Astrocyte of the spinal cord (primary cell): ENCODE data around the gene BOD1L1.
A peak's percentile ranks its signal among the peaks of the same experiment; 100 is the strongest.

Experiments
- DNase-seq: peaks from one replicate; pipeline ENCODE4 v3.0.0; 2011; ENCODE audit warnings: low read depth, low spot score
- H3K4me3 ChIP-seq: 2 replicates; pipeline ENCODE4 v1.5.1; 2011; ENCODE audit warnings: low read depth, mild to moderate bottlenecking, low read length, moderate library complexity
- CTCF ChIP-seq: IDR thresholded peaks from 2 replicates; pipeline ENCODE4 v1.5.1; 2012; ENCODE audit warnings: low read depth, mild to moderate bottlenecking, low read length, inconsistent platforms
- in situ Hi-C: cut with HindIII; loops from 2 replicates; pipeline ENCODE4 v1.10.0; 2017; ENCODE audit warnings: low sequenced_read_pairs

BOD1L1 gene

GRCh38 chr4:13627606-13628311, at the start of gene BOD1L1:
BOD1L1 (minus strand) TSS chr4:13627725; CDS start chr4:13627587, 138 bp downstream.
- peak; percentile 91 for DNase-seq
- in situ Hi-C loops, result no loop called here
- H3K4me3 ChIP-seq, result peak within 1 kb of the TSS; percentile 92
- TF ChIP-seq CTCF, result peak; percentile 51

DNA sequence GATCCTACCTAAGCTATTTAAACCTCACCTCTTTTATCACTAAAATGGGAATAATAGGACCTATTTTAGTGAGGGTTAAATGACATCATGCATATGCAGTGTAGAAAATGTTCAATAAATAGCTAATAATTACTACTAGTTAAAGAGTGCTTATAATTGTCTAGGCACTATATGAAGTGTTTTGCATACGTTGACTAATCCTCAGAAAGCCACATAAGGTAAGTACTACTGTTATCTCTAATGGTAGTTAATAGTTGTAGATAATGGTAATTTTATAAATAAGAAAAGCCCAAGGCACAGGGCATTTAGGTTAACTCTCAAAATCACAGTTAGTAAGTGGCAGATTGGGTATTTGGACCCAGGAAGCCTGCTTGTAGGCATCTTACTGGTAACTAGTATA, 47.4 kb upstream of the BOD1L1 start:
- in situ Hi-C loops, result no loop called here
- no peak for TF ChIP-seq CTCF
- no peak for DNase-seq

GRCh38 chr4:13673167-13673566, 45.6 kb upstream of the BOD1L1 start:
- in situ Hi-C loops, result no loop called here
- no peak for DNase-seq
- TF ChIP-seq CTCF, result no peak
- H3K4me3 ChIP-seq, result no peak overlapping the region

More for the DNA sequence above, 47.4 kb upstream of the BOD1L1 start:
- no peak overlapping the region for H3K4me3 ChIP-seq

DNA sequence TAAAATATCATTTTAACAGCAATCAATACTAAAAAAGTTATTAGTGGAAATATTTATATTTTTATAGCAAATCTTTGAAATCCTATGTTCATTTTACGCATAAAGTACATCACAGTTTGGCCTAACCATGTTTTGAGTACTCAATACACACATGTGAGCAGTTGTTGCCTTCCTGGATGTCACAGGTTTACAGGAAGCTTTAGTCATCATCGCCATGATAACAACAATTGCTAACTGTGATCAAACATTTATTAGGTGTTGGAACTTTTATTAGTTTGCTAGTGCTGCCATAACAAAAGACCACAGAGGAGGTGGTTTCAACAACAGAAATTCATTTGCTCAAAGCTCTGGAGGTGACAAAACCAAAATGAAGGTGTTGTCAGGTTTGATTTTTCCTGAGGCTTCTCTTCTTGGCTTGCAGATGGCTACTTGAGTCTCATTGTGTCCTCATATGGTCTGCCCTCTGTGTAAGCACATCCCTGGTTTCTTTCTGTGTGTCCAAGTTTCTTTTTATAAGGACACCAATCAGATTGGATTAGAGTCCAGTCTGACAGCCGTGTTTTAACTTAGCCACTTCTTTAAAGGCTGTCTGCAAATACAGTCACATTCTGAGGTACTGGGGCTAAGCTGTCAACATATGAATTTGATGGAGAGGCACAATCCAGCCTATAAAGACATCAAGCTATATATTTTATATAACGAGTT, 43.1 kb upstream of the BOD1L1 start:
- DNase-seq, result no peak
- no peak for TF ChIP-seq CTCF
- in situ Hi-C loops, result no loop called here
- H3K4me3 ChIP-seq, result no peak overlapping the region

DNA sequence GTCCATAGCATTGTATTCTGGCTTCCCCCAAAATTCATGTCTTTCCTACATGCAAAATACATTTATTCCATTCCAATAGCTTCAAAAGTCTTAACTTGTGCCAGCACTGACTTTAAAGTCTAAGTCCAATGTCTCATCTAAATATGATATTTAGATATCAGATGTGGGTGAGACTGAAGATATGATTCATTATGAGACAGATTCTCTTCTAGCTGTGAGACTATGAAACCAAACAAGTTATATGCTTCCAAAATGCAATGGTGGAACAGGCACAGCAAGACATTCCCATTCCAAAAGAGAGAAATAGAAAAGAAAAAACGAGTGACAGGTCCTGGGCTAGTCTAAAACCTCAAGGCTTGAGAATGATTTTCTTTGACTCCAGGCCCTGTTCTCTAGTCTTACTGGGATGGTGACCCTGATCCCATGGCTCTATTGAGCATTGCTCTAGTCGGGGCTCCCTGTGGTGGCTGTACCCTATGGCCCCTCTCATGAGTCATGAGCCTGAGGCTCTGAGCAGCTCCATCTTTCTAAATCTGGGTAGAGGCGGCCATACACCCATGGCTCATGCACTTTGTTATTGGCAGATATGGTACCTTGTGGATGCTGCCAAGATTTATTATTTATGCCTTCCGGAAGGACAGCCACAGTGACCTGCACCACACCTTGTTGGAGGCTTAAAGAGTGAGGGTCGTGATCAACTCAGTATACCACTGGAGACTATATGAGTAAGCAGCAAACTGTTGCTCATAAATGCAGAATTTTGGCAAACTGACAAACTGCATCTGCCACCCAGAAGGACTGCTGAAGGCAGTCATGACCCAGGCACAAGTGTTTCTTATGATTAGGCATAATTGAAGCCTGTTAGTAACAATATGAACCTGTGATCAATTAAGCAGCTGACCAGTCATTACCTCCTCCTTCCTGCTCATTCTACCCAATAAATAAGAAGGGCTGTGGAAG, 38.5 kb upstream of the BOD1L1 start:
- TF ChIP-seq CTCF, result no peak
- H3K4me3 ChIP-seq, result no peak overlapping the region
- in situ Hi-C loops, result no loop called here
- no peak for DNase-seq

GRCh38 chr4:13659341-13660070, 32.0 kb upstream of the BOD1L1 start:
- TF ChIP-seq CTCF, result no peak
- no peak overlapping the region for H3K4me3 ChIP-seq
- no peak for DNase-seq
- in situ Hi-C loops, result no loop called here
